Esophagus muscularis mucosa (tissue), 3 donors: ENCODE measurements around the gene CRB1.

ENCODE experiments used
- CTCF ChIP-seq, 3 experiments: fragments of 200-600 bp in 2 of 3; fragments of 450-650 bp in 1 of 3; sonication (generic) in 2 of 3; IDR thresholded peaks; one replicate each; pipeline ENCODE4 v1.5.1; 2017 to 2019; ENCODE audit warnings: antibody characterized with exemption in 3 of 3, mild to moderate bottlenecking in 2 of 3, moderate library complexity in 1 of 3
- EP300 ChIP-seq: sonication (generic); formaldehyde crosslinking; IDR thresholded peaks from one replicate; pipeline ENCODE4 v1.6.1; 2017; ENCODE audit warnings: antibody characterized with exemption

DNA sequence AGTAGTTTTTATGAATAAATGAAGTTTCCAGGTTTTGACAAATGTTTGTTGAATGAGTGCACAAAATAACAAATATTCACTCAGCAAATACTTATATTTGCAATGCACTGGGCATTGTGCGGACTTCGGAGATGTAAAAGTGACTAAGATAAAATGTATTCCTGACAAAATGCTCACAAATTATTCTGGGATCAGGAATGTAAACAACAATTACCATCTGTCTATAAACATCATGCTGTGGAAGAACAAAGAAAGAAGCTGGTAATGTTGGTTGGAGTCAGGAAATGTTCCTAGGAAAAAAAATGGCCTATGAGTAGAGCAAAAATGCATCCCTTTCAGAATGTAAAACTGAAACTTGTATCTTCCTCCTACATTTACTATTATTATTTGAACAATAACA, 68.5 kb downstream of the CRB1 start:
- no peak for TF ChIP-seq CTCF (IDR thresholded peaks at IDR 0.05)
- no peak for TF ChIP-seq EP300
